NCI-H446 (cell line): ENCODE data around the gene MED13L.
"Not testable (repeated sequence)": the region's sequence is repeated elsewhere in the genome, so short reads cannot be mapped to it uniquely, and the experiment has no call there.

Experiments
- DNase-seq, 2 experiments: peaks; one replicate each; lab custom pipeline; 2025; lab: John Stamatoyannopoulos, UW

Gene MED13L

DNA sequence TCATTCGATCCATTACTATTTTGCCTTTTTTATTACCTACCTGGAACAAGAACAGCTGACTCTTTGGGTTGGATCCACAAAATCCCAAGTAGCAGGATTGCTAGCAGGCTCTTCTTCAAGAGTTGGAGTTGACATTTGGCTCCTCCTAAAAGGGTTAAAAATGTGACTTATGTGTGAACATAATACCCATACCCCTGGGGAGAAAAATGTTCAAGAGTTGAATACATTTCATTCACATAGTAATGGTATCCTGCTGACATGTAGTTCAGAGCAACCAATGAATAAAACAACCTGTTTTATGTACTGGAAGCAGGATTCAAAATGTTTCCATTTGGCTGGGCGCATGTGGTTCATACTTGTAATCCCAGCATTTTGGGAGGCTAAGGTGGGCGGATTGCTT lies 264.7 kb downstream of the MED13L start:
- no peak for DNase-seq

DNA sequence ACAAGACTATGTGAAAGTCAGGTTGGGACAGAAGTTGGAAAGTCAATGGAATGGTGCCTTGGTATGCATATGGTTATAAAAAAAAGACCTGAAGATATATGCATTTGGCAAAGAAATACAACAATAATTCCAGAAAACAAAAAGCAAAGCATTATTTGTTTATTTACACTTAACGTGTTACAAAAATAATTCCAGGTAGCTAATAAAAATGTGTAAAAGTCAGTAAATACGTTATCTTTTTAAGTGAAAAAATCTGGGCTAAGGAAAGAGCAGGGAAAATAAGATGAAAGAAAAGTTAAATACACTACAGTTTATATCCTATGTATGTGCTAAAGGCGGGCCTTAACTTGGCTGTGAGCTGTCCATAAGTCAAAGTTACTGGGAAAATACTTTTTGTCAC lies 266.3 kb downstream of the MED13L start:
- no peak for DNase-seq

DNA sequence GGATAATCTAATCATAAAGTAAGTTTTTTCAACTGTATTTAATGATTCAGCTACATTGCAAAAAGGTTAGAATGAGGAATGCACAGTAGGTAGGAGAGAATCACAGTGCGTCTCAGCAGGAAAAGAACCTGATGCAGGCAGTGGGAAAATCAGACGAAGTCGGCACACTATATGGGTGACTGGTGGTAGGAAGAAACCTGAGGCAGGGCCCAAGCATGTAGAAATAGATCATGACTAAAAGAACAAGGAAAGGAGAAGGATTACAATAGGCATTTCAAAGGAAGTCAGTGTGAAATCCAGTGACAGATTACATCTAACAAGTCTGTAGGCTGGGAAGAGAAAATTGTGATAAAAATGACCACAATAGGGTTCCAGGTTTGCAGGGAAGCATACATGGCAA lies 267.0 kb downstream of the MED13L start:
- DNase-seq, result no peak

DNA sequence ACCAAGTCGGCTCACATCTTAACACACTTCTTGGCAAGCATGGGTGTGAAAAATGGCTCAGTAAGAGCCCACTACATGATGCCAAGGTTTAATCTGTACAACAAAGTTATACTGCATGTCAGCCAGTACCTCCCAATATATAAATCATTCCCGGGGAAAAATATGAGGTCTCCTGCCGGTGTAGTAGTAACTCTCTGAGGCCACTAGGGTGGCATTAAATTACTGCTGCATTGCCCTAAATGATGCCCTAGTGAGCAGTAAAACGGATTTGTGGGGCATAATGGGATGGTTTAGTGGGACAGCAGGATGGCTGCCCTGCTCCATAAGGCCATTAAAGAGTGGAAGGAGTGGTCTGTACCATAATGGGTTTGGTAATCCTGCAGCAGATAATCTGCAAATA lies 267.7 kb downstream of the MED13L start:
- no peak for DNase-seq

DNA sequence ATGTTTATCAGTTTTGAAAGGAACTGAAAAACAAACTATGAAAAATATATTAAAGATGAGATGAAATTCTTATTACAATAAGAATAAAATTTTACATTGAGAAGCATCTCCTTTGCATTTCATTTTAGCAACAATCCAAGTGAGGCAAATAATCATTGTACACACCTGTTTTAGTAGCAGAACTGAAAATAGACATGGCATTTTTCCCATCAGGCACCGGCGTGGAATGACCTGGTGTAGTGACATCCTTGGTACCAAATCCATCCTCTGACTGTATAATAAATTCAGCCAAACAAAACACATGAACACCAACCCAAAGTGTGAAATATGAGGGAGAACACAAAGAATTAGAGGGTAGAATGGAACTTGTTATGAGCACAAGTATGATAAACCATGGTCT lies 271.4 kb downstream of the MED13L start:
- DNase-seq, result no peak

DNA sequence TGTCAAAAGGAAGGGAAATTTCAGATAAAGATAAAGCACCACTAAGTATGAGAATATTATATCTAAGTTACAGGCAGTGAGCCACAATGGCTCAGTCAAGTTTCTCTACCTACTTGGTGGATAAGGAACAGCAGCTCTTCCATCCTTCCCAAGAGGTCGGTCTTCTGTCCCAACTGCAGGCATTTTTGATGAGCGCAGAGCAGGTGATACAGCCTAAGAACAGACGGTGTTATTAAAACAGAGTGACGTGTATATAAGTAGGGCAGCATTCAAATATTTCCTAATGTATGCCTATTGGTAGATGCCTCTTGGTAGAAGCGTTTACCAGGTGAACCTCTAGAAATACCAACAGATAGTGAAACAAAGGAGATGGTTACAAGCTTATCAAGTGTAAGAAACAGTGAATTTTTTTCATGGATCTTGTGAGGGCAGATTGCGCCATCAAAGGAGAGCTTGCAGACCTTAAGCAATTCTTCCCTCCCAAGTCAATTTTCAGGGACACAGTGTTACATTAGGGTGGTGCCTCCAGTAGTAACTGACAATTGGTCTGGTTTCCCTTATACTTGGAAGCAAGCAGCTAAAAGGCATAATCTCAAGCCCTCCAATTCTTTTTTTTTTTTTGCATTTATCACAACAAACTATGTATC lies 274.5 kb downstream of the MED13L start:
- no peak for DNase-seq

DNA sequence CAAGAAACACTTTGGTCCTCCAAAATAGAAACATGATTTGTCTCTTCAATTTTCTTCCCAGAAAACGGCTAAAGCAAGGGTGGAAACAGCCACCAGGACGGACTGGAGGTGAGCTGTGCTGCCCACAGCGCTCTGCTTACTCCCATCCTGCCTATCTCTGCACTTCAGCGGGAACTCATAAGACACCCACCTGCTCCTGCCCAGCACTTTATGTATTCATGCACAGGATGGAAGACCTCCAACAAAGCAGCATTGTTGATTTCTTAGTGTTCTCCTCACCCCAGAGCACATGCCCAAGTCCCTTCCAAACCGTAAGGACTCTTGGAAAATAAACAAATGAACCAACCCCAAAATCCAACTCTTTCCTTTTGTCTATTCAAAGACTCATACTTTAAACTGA lies 277.2 kb downstream of the MED13L start:
- no peak for DNase-seq

DNA sequence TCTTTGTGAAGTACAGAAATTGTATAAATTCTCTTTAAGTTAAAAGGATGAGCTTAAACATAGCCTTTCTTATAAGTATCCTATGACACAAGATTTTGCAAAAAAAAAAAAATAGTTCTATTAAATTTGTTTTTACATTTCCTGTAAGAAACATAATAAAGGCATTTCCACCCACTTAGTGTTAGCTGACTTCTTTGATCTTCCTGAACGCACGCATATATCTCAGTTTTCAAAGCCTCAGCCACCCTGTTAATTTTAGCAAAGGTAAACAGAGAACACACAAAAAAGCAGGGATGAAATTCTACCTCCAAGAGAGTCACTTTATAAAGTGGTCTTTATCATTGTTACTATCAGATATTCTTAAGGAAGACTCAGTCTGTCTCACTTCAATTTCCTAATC lies 277.9 kb downstream of the MED13L start:
- DNase-seq, result no peak

DNA sequence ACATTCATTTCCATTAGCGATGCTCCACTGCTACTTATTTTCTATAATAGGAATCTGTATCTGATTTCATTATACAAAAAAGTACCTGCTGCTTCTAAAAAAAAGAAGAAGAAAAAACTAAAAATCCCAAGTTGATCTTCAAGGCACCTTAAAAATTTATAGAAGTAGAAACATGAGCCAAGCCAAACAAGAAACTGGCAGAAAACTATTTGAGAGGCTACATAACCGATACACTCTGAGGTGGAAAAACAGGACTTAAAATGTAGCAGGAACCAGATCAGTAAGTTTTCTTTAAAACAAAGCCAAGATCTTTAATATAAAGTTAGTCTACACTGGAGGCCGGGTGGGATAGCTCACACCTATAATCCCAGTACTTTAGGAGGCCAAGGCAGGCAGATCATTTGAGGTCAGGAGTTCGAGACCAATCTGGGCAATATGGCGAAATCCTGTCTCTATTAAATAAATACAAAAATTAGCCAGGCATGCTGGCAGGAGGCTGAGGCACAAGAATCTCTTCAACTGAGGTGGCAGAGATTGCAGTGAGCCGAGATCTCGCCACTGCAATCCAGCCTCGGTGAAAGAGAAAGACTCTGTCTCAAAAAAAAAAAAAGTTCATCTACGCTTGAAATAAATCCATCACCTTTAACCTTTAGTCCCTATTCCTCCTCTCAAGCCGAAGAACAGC lies 278.6 kb downstream of the MED13L start:
- no peak for DNase-seq

DNA sequence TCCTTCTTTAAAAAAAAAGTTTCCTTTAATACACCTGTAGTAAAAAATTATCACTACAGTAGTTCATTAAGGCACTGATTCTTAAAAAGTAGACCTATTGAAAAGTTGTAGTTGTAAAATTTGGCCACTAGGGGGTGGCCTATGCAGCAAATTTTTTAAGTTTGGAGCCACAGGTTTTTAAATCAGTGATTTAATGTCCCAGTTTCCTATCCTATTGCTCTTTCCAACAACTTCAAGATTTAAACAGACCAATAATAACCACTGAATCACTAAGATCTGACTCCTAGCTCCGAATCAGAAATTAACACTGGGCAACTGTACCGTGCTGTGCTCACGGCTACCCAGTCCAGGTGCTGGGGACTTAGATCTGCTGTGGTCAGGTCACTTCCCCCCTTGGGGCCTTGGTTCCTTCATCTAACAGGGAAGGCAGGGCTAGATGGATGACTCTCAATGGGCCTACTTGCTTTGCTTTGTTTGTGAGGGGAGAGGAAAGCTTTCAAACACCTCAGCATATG lies 279.3 kb downstream of the MED13L start:
- DNase-seq, result peak; percentile 33 to 63

DNA sequence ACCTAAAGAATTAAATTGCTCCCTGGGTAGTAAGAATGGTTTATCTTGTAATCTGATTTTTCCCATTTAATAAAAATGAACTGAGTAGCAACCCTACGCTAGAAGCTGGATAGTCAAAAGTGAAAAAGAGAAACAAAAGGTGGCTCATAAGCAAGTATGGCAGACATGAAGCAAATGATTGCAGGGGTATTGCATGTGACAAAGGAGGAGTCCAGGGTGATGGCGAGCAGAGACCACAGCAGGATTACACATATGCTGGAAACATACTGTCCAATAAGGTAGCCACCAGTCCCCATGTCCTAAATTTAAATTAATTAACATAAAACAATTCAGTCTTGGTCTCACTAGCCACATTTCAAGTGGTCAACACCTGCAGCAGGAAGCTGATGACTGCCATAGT lies 283.8 kb downstream of the MED13L start:
- no peak for DNase-seq

DNA sequence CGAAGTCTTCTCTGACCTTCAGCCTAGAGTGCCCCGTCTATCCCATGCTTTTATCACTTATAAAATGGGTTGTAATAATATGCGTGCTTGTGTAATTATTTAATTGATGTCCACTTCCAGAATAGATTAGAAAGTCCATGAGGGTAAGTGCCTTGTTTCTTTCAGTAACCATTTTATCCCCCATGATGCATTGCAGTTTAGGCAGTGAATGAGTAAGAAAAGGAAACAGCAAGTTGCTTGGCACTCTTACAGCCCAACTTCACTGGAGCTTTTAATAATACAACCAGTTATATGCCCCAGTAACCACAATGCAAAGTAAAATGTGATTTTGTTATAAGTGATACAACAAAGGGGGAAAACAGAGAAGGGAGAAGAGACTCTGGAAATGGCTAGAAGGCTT lies 287.3 kb downstream of the MED13L start:
- DNase-seq, result no peak

DNA sequence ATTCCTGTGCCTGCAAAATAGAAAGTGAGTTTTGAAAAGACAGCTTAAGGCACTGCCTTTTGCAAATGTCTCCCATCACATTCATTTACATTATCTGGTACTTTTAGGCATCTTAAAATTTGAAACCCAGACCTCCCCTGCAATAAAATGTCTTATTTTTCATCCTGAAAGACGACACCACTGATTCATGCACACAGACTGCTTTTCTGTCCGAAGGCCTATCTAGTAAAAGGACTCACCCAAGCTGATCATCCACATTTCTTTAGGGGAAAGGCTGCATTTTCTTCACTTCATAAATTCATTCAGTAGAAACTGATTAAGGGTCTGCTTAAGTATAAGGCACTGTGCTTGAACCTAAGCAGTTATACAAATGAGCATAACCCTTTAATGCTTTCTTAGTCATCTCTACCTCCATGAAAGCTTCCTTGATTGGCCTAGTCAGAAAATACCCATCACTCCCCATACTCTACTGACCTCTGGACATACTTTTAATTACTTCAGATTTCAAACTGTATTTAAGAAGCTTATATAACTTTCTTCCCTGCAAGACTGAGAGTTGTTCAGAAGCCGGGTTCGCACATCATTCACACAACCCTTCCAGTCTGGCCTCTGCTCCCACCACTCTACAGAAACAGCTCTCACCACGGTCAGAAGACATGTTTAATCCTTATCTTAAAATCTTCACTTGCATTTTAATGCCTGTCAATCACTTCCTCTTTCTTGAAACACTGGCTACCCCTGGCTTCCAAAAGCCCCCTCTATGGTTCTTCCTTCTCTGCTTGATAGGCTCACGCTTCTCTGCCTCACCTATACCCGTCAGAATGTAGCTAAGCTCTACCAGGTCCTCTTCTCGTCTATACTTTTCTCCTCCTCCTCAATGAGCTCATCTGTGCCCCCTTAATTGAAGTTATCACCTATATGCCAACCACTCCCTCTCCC lies 288.6 kb downstream of the MED13L start:
- DNase-seq, result no peak

DNA sequence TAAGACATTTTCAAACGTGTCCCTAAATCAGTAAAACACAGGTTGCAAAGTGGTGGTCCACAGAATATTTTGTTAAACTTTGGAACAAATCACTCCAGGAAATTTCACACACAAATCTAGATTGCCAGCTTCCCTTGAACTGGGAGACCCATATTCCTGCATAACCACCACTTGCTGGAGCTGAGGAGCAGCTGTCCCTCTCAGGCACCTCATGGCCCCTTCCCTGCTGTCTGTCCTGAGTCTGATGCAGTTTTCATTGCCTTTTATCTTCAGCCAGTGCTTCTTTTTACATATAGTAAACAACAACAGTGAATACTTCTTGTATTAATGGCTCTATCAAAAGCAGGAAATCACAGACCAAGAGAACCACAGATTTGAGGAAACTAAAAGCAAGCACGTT lies 289.3 kb downstream of the MED13L start:
- no peak for DNase-seq

DNA sequence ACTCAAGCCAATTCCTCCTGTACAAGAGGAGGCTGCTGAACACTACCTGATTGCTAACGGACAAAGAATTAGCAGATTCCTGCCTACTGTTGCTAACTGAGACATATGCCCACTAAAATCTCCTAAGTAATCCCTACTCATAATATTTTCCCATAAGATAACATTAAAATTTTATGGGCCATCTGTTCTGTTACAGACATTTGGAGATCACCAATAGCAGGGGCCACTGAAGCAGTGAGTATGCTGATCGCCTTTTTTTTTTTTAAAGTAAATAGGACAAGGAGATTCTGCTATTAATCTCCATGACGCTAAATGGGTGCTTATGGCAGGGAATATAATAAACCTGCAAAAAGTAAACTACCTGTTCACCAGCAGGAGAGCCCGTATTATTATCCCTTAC lies 292.9 kb downstream of the MED13L start:
- peak in 1 of 2 experiments; percentile 11 for DNase-seq

DNA sequence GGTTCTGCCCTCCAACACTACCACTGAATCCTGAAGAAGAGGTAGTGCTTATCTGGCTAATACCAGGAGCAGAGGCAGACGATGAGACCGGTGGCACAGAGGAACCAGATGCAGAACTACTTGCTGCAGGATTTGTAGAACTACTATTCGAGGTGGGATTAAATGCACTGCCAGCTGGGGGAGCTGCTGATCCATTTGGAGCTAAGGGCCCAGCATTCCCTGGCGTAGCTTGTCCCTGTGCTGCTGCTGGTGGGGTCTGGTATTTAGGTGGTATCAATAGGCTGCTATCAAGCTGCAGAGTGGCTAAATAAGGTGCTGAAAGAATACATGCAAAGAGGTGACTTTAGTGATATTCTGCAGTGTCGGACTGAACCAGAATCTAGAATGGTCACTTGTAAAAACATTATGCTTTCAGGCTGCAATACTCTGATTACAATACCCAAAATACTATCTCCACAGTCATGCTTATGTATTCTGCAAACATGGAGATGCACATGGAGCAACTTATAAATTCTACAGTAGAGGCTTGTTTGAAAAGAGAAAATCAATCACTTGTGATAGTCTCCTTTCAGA lies 294.2 kb downstream of the MED13L start:
- DNase-seq, result peak in 1 of 2 experiments; percentile 13

DNA sequence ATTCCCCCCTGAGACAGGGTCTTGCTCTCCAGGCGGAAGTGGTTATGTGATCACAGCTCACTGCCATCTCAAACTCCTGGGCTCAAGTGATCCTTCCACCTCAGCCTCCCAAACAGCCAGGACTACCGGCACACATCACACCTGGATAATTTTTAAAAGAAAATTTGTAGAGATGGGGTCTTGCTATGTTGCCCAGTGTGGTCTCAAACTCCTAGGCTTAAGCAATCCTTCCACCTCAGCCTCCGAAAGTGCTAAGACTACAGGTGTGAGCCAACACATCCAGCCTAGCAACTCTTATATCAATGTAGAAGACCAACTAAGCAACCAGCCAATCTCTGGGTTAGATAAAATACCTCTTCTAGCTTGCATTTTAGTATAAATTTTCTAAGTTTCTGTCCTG lies 297.2 kb downstream of the MED13L start:
- no peak for DNase-seq

DNA sequence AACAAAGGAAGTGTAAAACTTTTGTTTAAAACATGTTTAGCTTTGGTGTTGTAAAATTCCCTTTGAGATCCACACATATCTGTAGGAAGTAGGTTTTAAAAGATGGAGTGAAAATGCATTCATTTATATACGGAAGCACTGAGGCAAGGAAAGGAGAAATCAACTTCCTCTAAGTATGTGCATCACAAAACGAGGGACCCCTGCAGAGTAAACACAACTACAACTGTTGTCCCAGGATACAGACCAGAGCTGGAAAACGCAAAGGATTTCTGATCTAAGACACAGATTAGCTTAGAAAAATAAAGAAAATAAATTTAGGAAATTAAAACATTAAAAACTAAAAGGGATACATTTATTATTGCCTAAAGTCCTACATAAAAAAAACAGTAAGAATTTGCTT lies 297.6 kb downstream of the MED13L start:
- DNase-seq, result no peak

DNA sequence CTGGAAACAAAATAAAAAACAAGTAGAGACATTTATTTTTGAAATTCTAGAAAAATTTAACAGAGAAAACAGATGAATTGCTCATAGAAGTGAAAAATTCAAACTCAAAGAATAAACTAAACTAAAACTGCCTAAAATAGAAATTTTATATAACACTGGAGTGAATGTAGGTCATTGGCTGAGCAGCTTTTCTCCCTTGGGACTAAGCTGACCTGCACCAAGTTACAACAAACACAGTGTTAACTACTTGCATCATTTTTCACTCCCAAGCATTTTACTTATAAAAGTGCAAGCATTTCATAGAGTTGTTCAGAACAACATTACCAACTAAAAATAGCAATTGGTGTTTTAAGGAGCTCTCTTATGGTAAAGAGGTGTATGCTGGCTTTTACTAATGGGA lies 298.1 kb downstream of the MED13L start:
- no peak for DNase-seq

DNA sequence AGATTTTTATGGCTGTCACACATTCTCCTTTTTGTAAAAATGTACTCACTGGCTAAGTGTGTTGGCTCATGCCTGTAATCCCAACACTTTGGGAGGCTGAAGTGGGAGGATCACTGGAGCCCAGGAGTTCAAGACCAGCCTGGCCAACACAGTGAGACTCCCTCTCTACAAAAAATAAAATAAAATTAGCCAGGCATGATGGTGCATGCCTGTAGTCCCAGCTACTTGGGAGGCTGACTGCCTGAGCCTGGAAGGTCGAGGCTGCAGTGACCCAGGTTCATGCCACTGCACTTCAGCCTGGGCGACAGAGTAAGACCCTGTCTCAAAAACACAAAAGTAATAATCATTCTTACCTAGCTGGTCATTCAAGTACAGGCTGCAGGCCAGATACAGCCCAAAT lies 300.7 kb downstream of the MED13L start:
- DNase-seq, result not testable (repeated sequence)

DNA sequence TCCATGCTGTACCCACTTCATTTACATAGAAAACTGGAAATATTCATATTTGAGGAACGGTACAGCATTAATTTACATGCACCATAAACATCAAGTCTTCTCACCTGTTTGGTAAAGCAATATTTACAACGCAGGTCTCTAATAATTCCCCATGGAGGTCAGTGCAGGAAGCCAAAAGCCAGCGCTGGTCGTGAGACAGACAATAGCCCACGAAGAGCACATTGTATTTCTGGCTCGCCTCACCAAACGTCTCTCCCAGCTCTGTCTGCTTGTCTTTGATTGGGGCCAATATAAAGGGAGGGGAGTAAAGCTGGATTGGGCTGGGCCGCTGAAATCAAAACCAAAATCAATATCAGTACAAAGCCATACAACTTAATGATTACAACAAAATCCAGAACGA lies 302.1 kb downstream of the MED13L start:
- no peak for DNase-seq

DNA sequence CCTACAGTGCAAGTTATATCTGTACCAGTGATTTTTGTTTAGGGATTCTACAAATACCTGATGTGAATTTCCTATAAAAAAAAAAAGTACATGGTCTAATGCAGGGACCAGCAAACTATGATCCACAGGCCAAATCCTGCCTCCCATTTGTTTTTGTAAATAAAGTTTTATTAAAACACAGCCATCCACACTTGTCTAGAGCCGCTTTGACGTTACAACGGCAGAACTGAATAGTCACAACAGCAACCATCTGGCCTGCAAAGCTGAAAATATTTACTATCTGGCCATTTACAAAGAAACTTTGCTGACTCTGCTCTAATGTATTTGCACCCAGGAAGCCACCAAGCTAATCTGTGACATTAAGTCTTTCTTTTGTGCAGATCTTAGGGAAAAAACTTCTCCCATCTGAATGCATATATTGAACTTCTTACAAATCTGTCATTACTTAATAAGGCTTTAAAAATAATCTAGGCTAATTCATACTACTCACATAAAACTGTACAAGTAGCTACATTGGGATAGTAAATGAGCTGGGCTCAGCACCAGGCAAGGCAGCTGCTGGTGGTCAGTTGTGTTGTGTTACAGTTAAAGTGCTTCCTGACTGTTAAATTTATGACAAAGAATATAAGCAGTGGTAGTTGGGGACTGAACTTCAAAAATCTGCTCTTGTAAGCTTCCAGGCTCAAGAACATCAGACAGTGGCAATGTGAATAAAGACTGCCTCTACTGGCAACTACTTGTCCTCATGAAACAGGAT lies 303.3 kb downstream of the MED13L start:
- DNase-seq, result no peak
